RKO (cell line): ENCODE data around the gene POU2F1.

Experiments used
- DNase-seq: peaks from one replicate; pipeline ENCODE4 v3.0.0-alpha.2; 2016; ENCODE audit warnings: low spot score

POU2F1 gene

DNA sequence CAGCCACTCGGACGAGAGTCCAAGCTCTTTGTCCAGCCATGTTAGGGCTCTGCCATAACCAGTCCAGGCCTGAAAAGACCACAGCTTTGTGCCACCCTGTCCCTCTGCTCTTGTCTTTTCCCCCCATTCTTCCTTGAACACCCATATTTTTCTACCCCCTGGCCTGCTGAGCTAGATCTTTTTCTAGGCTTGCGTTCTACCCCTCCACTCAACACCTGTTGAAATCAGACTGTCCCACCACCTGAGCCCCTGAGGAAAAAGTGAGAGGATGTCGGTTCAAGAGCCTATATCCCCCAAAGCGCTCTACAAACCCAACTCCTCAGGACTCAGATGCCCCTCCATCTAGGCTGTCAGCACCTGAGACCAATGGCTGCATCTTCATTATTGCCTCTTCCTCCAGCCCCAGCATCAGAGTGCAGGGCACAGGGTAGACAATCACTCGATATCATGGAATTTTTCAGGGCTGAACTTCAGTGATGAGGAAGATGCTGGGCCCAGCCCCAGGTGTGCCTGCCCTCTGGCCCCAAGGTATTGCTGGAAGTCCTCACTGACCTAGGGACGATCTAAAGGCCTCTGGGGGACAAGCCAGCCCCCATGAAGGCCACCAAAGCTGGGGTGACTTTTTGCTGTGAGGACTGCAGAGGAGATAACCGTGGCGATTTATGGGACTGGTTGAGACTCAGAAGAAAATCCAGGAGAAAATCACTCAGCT, 222.3 kb downstream of the POU2F1 start:
- no peak for DNase-seq

DNA sequence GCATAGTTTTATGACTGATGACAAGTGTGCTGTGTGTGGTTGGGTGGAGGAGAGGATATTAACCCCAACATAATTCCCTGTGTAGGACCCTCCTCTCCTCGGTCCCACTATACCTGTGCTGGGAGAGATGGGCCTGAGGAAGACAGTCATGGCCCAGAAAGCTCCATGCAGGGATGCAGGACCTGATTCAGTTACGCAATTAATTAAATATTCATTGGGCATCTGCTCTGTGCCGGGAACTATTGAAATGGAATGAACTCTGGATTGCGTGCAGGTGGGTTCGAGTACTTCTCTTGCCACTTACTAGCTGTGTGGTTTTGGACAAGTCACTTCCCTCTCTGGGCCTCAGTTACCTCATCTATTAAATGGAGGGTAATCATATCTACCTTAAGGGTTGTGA, 223.1 kb downstream of the POU2F1 start:
- DNase-seq, result no peak

DNA sequence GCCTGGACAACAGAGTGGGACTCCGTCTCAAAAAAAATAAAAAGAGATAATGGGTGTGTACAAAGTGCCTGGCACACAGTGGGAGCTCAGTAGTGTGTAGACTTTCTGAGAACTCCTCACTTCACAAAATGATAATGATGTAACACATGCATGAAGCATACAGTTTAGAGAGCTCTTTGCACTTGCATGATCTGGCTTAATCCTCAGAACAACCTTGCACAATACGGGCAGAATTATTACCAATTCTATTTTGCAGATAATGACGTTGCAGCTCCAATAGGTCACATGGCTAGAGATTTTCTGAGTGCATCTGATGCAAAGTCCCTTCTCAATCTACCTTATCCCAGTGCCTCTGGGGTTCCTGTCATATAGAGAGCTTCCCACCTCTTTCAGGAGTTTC, 226.3 kb downstream of the POU2F1 start:
- no peak for DNase-seq

DNA sequence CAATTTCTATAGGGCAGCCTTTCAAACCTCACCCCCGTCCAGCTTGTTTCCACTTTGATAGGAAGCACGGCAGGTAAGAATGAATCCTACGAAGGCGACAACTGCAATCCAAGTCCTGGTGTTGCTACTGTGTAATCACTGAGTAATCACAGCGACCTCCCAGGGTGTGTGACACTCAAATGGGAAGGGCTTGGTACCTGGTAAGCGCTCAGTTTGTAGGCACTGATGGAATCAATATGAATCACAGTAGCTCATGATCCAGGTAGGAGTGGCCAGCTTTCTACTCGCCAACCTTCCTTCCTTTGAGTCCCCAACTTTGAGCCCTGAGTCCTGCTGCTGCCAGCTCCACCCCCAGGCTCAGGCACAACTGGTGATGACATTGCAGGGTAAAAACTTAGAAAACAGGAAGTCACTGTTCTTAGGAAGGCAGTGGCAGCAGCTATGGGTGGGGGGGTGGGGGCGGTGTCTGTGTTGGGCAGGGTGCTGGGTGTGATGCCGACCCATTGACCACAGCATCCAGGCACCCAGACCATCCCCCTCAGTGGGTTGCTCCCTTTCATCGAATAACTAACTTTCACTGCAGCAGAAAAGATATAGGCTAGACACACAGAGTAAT, 226.9 kb downstream of the POU2F1 start:
- DNase-seq, result peak; percentile 37

DNA sequence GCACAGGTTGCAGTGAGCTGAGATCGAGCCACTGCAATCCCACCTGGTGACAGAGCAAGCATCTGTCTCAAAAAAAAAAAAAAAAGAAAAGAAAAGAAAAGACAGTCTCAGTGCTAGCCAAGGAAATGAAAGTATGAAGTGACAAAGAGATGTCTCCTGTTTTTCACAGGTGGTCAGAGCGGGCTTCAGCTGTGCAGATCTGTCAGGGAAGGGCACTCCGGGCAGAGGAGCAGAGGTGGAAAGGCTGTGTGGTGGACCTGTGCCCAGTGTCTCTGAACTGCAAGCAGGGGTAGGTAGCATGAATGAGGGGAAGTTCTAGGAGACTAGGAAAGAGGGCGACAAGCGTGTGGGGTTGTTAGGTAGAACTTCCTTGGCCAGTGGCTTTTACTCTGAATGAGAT, 230.2 kb downstream of the POU2F1 start:
- DNase-seq, result no peak

DNA sequence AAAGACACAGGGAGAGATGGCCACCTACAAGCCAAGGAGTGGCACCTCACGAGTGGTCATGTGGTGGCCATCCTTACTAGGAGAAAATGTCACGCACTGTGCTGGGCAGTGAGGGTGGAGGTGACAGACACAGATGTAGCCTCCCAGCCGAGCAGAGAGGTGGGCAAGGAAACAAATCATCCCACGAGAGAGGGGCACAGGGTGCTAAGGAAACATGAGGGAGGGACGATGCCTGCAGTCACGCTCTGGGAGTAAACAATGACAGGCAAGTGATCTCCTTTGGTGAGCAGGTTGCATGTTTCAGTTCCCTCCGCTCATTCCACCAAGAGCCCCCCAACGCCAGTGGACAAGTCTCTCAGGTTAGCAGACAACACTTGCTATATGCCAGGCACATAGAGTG, 231.8 kb downstream of the POU2F1 start:
- DNase-seq, result no peak

DNA sequence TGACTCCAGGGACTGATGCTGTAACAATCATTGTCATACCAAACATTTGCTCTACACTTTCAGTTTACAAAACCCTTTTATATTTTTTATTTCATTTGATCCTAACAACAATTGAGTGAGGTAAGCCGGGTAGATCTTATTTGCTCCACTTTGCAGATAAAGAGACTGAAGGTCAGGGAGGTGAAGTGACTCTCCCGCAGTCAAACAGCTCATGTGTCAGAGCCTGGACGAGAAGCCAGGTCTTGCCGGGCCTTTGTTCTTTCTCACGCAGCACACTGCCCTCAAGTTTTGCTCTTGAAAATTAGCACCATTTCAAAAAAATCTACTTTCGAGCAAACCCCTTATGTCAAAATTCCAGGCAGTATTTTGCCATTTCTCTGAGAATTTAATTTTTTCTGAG, 232.4 kb downstream of the POU2F1 start:
- no peak for DNase-seq

DNA sequence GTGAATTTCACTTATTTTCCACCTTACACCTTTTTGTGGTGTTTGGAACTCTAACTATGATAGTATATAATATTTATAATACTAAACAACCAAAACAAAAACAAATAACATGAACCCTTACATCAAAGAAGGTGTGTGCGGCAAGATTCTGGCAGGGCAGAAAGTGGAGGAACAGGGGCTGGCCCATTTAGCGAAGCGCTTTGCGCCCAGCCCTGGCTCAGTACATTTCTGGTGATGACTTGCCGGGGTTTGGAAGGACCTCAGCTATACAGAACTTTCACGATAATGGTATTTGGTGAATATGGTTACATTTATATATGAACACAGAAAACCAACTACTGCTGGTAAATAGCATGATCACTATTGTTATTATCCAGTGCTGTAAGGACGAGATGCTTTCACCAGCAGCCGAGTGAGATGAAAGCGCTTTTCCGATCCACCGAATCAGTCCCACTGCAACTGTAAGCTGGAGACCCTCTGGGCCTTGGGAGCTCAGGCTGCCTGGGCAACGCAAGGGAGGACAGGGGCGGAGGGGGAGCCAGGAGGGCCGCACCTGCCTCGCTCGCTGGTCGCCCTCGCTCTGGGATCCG, 233.7 kb downstream of the POU2F1 start:
- DNase-seq, result no peak

DNA sequence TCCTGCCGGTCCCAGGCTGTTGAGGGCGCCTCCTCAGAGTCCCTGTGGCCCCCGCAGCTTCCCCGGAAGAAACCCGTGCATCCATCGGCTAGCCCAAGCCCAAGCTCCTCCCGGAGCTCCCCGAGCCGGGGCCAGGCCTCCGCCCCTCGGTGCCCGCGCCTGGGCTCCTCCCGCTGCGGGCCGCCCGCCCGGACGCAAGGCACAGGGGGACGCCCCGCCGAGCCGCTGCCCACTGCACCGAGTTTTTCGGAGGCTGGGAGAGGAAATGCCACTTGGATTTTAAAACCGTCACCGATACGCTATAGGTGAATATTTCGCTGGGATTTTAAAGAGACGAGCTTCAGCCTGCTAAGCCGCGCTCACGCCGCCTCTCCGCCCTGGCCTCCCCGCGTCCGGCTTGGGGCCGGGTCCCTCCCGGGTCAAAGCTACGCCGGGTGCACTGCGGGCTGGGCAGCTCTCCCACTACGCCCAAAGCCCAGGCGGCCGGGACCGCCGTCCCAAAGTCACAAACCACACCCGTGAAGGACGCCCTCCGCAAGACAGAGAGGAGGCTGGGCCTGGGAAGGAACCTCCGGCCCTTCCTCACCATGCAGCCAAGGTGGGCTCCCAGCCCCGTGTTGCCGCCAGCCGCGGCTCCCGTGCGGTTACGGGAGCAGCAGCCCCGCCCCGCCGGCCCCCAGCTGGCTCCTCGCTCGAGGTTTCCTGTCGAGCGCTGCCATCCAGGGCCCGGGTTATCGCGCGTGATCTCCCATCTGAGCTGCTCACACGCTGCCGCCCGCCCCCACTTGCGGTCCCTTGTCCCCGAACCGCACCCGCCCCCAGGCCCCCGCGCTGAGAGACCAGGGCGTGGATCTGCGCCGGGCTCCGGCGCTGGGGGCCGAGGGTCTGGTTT, 234.5 kb downstream of the POU2F1 start:
- peak; percentile 56 for DNase-seq

DNA sequence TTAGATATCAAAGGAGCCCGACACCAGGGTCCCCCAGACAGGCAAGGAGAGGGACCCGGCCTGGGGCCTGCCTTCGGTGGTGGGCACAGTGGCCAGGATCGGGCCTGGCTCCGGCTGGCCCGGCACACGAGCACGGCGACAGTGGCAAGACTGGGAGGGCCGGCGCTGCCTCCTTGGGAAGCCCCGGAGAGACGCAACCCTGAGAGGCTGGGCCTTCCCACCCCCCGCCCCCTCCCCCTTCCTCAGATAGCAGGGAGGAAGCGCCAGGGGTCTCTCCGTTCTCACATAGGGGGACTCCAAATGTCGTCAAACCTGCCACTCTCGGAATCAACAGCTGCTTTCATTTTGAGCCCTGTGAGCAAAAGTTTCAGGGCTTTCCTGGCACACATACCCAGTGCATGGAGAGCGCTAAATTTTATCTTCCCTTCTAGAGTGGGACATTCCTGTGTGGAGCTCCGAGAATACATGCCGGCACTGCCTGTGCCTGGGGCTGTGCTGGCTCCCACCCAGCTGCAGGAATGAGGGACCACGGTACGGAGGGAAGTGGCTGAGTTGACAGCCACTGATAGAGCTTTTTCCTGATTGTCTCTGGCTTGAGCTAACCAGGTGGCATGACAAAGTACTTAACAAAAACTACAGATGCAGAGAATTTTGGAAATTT, 235.2 kb downstream of the POU2F1 start:
- DNase-seq, result no peak

DNA sequence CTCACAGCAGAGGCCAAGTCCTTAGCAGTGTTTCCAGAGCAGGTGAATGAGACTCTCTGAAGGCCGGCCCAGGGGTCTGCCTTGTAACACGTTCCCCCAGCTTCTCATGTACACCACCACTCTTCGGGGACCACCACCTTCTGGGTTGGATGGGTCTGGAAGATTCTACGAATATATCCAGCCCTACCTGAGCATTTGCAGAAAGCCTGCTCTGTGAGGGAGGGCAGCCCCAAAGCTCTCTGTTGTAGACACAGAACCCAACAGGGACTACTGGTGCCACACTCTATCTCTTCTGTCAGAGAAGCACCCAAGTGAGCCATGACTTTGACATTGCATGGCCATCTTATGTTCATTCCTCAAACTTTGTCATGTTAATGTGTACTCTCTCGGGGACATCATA, 235.8 kb downstream of the POU2F1 start:
- DNase-seq, result no peak

DNA sequence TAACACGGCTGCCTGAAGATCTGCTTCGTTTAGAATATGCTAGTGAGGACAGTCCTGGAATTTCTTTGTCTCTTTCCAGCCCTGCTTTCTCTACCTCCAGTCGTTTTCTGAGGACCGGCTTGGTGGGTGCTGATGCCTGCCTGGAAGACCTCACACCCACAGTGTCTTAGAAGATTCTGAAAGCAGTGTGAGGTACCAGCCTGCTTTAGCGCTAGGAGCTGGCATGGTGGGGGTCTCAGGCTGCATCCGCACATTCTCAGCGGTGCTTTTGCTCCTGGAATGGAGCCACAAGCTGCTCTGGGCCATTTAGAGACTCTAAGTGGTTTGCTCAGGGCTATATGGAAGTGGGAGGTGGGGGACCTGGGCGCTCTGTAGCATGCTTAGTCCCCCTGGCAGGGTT, 236.2 kb downstream of the POU2F1 start:
- DNase-seq, result no peak

DNA sequence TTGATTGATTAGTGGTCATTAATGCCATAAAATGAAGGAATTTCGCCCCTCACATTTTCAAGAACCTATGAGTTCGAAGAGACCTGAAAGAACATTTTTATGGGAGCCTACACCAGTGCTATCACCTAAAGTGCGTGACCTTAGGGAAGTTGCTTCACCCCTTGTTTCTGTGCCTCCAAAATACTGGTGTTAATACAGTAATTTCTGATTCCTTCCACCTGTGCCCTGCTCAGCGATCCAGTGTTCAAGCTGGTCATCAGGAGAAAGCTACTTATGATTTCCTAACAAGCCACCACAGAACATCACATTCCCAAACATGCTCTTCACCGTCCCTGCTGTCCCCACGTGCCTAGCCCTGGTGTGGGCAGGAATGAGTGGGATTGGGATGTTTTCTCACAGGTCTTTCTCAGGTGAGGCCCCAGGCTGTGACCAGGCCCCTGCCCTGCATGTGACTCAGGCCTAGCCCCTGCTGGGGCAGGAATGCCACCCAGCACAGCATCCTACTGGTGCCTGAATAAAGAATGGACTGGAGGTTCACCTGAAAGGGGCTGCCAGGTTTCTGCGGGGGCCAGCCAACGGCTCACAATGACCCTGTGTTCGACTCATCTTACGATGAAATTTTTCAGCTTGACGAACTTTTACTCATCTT, 237.4 kb downstream of the POU2F1 start:
- no peak for DNase-seq

DNA sequence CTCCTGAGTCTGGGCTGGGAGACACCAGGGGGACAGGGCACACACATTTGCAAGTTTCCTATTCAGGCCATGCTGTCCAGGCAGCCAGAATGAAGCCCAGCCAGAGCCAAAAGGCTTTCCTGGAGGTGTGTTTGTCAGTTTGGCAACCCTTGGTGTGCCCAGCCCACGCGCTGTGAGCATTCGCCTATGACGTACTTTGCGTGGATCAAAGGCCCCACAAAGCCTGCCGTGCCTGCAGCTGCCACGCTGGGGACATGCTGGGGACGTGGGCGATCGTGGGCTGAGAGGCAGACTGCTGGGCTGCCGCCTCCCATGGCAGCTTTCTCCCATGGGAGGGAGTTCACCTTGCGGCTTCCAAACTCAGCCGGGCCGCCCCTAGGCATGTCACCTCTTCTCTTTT, 240.2 kb downstream of the POU2F1 start:
- DNase-seq, result no peak

DNA sequence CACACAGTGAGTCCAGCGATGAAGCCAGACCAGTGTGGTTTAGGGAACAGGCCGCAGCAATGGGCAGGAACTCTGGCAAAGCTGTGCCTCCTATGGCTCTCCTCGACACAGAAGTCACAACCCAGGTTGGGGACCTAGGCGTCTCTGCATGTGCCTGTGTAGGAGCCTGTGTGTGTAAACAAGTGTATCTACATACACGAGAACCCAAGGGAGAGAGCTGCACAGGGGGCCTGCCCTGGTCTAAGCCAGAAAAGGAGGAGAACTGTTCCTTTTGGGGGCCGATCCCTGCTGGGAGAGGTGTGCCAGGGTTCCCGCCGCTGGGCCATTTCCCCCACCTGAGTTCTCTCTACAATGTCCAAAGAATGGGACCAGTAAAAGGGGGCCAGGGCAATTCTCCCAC, 241.7 kb downstream of the POU2F1 start:
- no peak for DNase-seq

DNA sequence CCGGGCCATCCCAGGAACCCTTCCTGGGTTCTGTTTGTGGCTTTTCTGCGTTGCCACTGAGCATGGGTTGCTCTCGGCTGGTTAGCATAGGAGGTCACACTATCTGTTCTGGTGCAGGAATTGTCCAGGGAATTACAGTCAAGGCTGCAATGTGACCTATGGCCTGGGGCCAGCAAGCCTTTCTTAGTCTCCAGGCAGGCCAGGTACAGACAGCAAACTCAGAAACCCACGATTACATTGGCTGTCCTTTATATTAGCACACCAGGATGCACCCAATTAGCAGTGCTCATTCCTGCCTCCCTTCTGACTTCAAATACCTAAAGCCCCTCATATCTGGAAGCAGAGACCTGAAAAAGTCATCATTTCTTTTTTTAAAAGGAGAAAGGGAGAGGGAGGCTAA, 242.4 kb downstream of the POU2F1 start:
- no peak for DNase-seq

DNA sequence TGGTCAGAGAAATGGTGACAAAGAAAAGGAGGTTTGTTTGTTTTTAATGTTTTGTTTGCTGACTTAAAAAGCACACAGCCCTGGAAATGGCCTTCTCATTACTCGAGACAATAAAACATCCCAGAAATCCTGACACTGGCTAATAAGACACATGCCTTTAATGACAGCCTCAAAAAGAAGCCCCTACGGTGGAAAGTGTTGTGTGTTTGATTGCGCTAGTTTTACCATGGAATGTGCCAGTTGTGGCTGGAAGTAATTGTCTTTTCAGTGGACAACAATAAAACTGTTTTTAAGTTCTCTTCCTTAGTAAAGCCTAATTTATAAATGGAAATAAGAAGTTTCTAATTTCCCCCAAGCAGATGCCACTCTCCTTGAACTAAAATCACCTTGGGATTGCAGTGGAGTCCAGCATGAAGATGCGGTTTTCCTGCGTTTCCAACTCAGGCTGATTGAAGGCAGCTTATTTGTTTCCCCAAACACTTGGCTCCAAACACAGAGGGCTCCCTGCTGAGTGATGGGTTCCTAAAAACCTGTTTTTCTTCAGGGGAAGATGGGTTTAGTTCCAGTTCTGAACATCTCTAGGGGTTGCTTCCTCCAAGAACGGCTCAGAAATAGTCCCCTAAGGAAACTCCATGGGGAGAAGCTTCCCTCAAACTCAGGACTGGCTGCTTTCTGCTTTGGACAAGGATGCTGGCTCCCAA, 243.3 kb downstream of the POU2F1 start:
- no peak for DNase-seq

DNA sequence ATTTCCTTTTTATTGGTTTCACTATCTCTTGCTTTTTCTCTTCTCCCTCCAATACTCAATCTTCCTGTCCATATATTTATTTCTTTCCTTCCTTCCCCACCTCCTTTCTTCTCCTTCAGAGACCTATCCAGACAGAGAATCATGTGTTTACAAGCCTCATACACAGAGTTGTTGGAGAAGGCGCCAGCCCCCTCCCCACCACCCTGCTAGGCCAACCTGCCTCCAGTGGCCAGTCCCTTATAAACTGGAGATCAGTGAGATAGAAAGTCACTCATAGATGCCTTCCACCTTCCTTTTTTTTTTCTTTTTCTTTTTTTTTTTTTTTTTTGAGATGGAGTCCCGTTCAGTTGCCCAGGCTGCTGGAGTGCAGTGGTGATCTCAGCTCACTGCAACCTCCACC, 244.3 kb downstream of the POU2F1 start:
- DNase-seq, result no peak

DNA sequence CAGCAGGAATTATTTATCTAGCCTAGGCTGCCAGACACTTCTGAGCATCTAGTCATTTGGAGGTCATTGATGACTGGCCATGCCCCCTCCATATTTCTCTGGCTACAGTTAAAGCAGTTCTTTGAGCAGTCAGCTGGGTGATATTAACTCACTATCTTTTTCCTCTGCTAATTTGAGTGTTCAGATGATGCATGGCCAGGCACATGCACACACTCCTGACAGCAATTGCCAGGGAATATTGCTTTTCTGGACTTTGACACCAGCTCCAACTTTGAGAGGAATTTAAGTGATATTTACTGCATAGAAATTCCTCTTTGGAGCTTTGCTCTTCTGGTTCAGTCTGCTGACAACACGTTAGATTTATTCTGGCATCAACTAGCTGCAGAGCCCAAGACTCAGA, 245.1 kb downstream of the POU2F1 start:
- no peak for DNase-seq

DNA sequence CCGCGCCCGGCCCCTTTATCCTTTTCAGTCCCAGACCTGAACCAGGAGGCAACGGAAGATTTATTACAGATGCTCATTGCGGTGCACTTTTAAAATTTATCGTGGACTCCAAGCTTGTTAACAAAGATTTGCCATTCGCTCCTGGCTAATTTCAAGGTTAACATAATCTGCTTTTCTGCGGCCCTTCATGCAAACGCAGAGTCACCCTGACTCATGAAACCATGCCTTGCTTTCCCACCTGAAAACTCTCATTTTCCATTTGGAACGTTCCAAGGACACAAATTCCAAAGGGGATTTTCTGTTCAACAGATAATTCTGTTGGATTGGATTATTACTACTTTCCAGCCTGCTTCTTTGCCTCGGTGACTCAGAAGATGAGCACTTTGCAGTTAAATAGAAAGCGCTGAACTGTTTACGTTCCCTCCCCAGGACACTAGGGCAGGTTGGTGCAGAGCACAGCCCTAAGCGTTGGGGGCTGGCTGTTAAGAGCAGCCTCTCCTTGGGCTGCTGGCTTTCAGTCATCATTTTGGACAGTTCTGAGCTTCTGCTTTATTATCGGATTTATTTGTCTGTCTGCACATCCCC, 246.5 kb downstream of the POU2F1 start:
- DNase-seq, result no peak

DNA sequence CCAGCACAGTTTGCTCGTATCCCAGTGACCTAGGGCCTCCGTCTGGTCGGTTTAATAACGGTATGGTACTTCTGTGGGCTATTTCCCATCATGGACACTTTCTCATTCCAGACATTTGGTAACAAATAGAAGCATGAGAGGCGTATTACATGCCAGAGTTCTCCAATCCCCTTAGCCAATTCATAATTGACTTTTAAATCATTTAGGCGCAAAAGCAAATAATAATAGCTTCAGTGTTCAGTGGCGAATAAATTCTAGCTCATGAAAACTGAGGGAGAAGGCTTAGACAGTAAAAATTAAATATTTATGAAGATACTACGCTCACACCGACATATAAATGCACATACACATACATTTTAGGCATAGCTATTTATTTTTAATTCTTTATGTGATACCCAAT, 247.1 kb downstream of the POU2F1 start:
- DNase-seq, result no peak
